HUES48 (cell line): Measurements from ENCODE around the gene GALNT13.

Source experiments
- H3K27ac ChIP-seq: one replicate; pipeline ENCODE4 v1.7.0; 2013; ENCODE audit warnings: low read depth, low read length, inconsistent platforms
- H3K27me3 ChIP-seq: 2 replicates; pipeline ENCODE4 v1.6.1; 2013; ENCODE audit warnings: mild to moderate bottlenecking, low read length; ENCODE audit not compliant: control insufficient read depth, insufficient read depth
- H3K36me3 ChIP-seq: 2 replicates; pipeline ENCODE4 v1.6.1; 2013; ENCODE audit warnings: low read length; ENCODE audit not compliant: control insufficient read depth, insufficient read depth
- H3K4me1 ChIP-seq: 2 replicates; pipeline ENCODE4 v1.6.1; 2013; ENCODE audit warnings: mild to moderate bottlenecking, low read length; ENCODE audit not compliant: control insufficient read depth, insufficient read depth
- H3K4me3 ChIP-seq: 2 replicates; pipeline ENCODE4 v1.5.1; 2013; ENCODE audit warnings: mild to moderate bottlenecking, low read depth, low read length
- H3K9ac ChIP-seq: 2 replicates; pipeline ENCODE4 v1.6.1; 2013; ENCODE audit warnings: mild to moderate bottlenecking, low read depth, low read length, moderate library complexity
- H3K9me3 ChIP-seq: 2 replicates; pipeline ENCODE4 v1.6.1; 2013; ENCODE audit warnings: low read length; ENCODE audit not compliant: control insufficient read depth, insufficient read depth

Gene GALNT13

GRCh38 chr2:153946036-153946435 lies 74.3 kb downstream of the GALNT13 start:
- Histone ChIP-seq H3K4me1 (peaks cover 4% of the 10 kb centered on the region), H3K9me3 (no peaks in the 10 kb centered on the region), H3K27ac (no peak overlapping the region), H3K4me3 (no peak overlapping the region), H3K9ac (no peak overlapping the region), H3K27me3 (no peaks in the 10 kb centered on the region), H3K36me3 (no peaks in the 10 kb centered on the region)

- Histone ChIP-seq H3K4me3 (no peak overlapping the region), H3K4me1 (peaks cover 4% of the 10 kb centered on the region; the same call in 1 of the 2 replicates), H3K27me3 (no peaks in the 10 kb centered on the region), H3K36me3 (no peaks in the 10 kb centered on the region), H3K9ac (no peak overlapping the region), H3K27ac (no peak overlapping the region), H3K9me3 (no peaks in the 10 kb centered on the region)
These were observed 82.0 kb downstream of the GALNT13 start for GRCh38 chr2:153953761-153954160.

- H3K27me3 ChIP-seq = no peaks in the 10 kb centered on the region
- H3K9me3 ChIP-seq = no peaks in the 10 kb centered on the region
- H3K4me1 ChIP-seq = peaks cover 1% of the 10 kb centered on the region; the same call in 1 of the 2 replicates
- H3K4me3 ChIP-seq = no peak overlapping the region
- no peaks in the 10 kb centered on the region for H3K36me3 ChIP-seq
- no peak overlapping the region for H3K9ac ChIP-seq
- no peak overlapping the region for H3K27ac ChIP-seq
These were observed 91.5 kb downstream of the GALNT13 start for GRCh38 chr2:153963256-153963655.

DNA sequence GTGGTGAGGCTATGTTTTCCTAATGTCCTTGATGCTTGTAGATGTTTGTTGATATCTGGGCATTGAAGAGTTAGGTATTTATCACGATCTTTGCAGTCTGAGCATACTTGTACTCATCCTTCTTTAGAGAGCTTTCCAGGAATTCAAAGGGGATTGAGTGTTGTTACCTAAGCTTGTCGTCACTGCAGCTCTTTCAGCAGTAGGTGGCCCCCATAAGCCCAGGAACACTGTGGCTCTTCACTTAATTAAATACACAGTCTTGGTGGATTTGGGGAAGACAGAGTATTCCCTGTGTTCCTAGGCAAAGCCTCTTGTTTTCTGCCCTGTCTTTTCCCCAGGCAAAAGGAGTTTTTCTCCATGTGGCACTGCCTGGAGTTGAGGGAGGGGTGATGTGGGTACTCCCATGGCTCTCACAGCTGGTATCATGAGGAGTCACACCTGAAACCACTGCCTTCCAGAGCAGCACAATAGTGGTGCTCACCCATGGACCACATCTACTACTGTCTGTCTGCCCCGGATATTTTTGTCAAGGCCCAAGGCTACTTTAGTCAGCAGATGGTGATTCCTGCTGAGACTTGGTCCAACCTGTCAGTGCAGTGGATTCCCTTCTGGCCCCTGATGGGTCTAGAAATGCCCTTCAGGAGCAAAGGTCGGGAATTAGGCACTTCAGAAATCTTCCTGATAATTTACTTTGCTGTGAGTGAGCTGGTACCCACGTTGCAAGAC lies 95.7 kb downstream of the GALNT13 start:
- H3K4me3 ChIP-seq = no peak overlapping the region
- H3K27me3 ChIP-seq = no peaks in the 10 kb centered on the region
- no peaks in the 10 kb centered on the region for H3K9me3 ChIP-seq
- H3K27ac ChIP-seq = no peak overlapping the region
- no peaks in the 10 kb centered on the region for H3K36me3 ChIP-seq
- no peak overlapping the region for H3K9ac ChIP-seq
- peaks cover 3% of the 10 kb centered on the region; the same call in 1 of the 2 replicates for H3K4me1 ChIP-seq

- no peaks in the 10 kb centered on the region for H3K27me3 ChIP-seq
- H3K27ac ChIP-seq = no peak overlapping the region
- peaks cover 3% of the 10 kb centered on the region; the same call in 1 of the 2 replicates for H3K4me1 ChIP-seq
- no peaks in the 10 kb centered on the region for H3K9me3 ChIP-seq
- no peaks in the 10 kb centered on the region for H3K36me3 ChIP-seq
- no peak overlapping the region for H3K9ac ChIP-seq
- no peak overlapping the region for H3K4me3 ChIP-seq
These were observed 99.5 kb downstream of the GALNT13 start for GRCh38 chr2:153971250-153971649.

GRCh38 chr2:153971855-153972254 lies 100.1 kb downstream of the GALNT13 start:
- Histone ChIP-seq H3K27me3 (no peaks in the 10 kb centered on the region), H3K27ac (no peak overlapping the region)

GRCh38 chr2:153972412-153972811 lies 100.7 kb downstream of the GALNT13 start:
- Histone ChIP-seq H3K4me3 (no peak overlapping the region), H3K9ac (no peak overlapping the region), H3K9me3 (no peaks in the 10 kb centered on the region), H3K27ac (no peak overlapping the region), H3K4me1 (peaks cover 3% of the 10 kb centered on the region; the same call in 1 of the 2 replicates), H3K27me3 (no peaks in the 10 kb centered on the region), H3K36me3 (no peaks in the 10 kb centered on the region)

More at GRCh38 chr2:153971855-153972254, 100.1 kb downstream of the GALNT13 start:
- Histone ChIP-seq H3K9me3 (no peaks in the 10 kb centered on the region), H3K9ac (no peak overlapping the region), H3K36me3 (no peaks in the 10 kb centered on the region), H3K4me1 (peaks cover 3% of the 10 kb centered on the region; the same call in 1 of the 2 replicates), H3K4me3 (no peak overlapping the region)

DNA sequence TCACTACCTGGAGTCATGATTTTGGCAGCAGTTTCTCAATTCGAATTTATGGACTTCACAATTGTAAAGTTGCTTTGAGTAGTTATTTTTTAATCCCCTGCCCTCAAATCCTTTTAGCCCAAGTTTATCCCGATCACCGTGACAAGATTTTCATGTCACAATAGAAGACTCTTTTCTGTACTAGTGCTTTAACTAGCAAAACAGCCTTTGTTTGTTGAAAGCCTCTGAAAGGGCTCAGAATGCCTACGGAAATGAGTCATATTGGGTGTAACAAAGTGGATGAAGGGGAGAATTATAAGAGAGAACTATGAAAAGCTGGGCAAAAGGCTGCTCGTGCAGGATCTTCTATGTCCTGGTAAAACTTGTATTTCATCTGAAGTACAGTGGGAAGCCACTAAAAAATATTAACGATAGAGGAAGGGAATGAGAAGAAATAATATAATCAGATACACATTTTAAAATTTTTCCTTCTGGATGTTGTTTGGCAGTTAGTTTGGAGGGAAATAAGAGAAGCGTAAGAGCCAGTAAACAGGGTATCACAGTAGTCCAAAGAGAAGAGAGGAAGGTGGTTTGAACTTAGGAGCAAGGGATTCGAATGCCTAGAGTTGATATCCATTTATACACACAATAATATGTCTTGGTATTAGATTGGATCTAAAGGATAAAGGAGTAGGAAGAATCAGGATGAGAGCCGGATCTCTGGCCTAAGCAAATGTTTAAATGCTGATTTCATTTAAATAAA lies 114.9 kb downstream of the GALNT13 start:
- peaks cover 22% of the 10 kb centered on the region for H3K4me1 ChIP-seq
- no peak overlapping the region for H3K4me3 ChIP-seq
- no peak overlapping the region for H3K9ac ChIP-seq
- H3K27me3 ChIP-seq = no peaks in the 10 kb centered on the region
- H3K27ac ChIP-seq = peak overlapping the region; percentile 7
- H3K36me3 ChIP-seq = no peaks in the 10 kb centered on the region
- no peaks in the 10 kb centered on the region for H3K9me3 ChIP-seq

DNA sequence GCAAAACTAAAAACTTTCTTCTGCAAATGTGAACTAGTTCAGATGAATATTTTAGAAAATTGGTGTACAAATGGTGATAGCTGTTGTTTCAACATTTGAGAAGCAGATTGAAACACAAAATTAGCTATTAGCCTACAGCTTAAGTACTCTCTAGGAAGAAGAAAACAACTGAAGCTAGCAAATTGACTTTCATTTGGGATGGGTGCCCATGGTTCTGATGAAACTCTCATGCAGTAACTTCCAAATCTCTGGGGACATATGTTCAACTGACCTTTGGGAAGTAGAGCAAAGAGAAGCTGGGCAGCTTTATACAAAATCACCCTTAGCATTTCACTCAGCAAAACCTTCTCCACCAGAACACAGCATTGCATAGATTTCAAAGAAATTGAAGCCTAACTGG lies 119.0 kb downstream of the GALNT13 start:
- Histone ChIP-seq H3K36me3 (no peaks in the 10 kb centered on the region), H3K27ac (no peak overlapping the region), H3K4me3 (no peak overlapping the region), H3K9me3 (no peaks in the 10 kb centered on the region), H3K9ac (no peak overlapping the region), H3K27me3 (no peaks in the 10 kb centered on the region), H3K4me1 (peaks cover 15% of the 10 kb centered on the region)

GRCh38 chr2:154013514-154013913 lies 141.8 kb downstream of the GALNT13 start:
- no peak overlapping the region for H3K27ac ChIP-seq
- no peaks in the 10 kb centered on the region for H3K36me3 ChIP-seq
- no peak overlapping the region for H3K4me3 ChIP-seq
- no peaks in the 10 kb centered on the region for H3K27me3 ChIP-seq
- no peak overlapping the region for H3K9ac ChIP-seq
- H3K9me3 ChIP-seq = no peaks in the 10 kb centered on the region
- no peaks in the 10 kb centered on the region for H3K4me1 ChIP-seq

GRCh38 chr2:154015233-154015632 lies 143.5 kb downstream of the GALNT13 start:
- H3K4me3 ChIP-seq = no peak overlapping the region
- no peak overlapping the region for H3K9ac ChIP-seq
- no peaks in the 10 kb centered on the region for H3K27me3 ChIP-seq
- H3K36me3 ChIP-seq = no peaks in the 10 kb centered on the region
- H3K27ac ChIP-seq = no peak overlapping the region
- H3K9me3 ChIP-seq = no peaks in the 10 kb centered on the region
- H3K4me1 ChIP-seq = no peaks in the 10 kb centered on the region
